ENCODE measurements around the gene SPECC1. TPM values are rescaled to one million over a fixed set of nuclear protein-coding genes. Genes with fewer than 3 reads are reported as not detected.

The SPECC1 gene
- total and polyA plus RNA-seq, 9 of the 15 experiments (the other 6 are each of a cell fraction or from before 2014, with no cell fraction given) = 2.4 to 19.6 (median 14.7) TPM

DNA sequence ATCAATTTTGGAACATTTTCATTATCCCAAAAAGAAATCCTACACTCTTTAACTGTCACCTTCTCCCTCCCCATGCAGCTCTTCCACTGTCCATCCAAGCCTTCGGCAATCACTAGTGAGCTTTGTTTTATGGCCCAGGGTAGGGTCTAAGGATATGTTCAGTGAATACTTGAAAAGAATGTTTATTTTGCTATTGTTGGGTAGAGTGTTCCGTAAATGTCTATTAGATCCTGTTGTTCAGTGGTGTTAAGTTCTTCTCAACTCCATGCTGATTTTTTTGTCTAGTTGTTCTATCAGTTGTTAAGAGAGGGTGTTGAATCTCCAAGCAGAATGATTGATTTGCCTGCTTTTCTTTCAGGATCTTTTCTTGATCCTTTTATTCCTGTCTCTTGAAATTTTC, 29.9 kb downstream of the SPECC1 start:
- H3K27ac ChIP-seq (ENCODE audit: extremely low read depth, low read depth, low read length) = no peak overlapping the region
- intact Hi-C loops (cut with micrococcal nuclease) (no loop called here), in situ Hi-C loops (cut with MboI) (no loop called here)
- H3K27me3 ChIP-seq (ENCODE audit: control insufficient read depth in 2 of 2, insufficient read depth in 2 of 2, low read length in 2 of 2) = no peaks in the 10 kb centered on the region
- FAIRE-seq = no peak
- POLR2A ChIA-PET = no interaction called here
- H3K9me3 ChIP-seq (replicated peaks; ENCODE audit: control insufficient read depth, insufficient read depth, low read depth, low read length) = no peaks in the 10 kb centered on the region
- TF ChIP-seq ZNF239 (CRISPR knock-in tag; IDR thresholded peaks at IDR 0.05) = no peak
- CTCF ChIA-PET (ENCODE audit: low intra/inter-chr PET ratio) = no interaction called here
- H3K36me3 ChIP-seq (ENCODE audit: control insufficient read depth, insufficient read depth, low read length) = no peaks in the 10 kb centered on the region
- no TSS peak for BruUV-seq (replicated peaks)
- H3K9ac ChIP-seq (ENCODE audit: insufficient read depth in 1 of 2, low read depth in 2 of 2, low read length in 2 of 2) = no peak overlapping the region
- H2AFZ ChIP-seq (ENCODE audit: low read depth, low read length) = no peak overlapping the region
- WGBS (ENCODE audit: insufficient coverage, low coverage, missing lambda C conversion rate) = 89% methylated on average over 2 of the region's 2 CpGs
- no peak for ATAC-seq
- H3K9me1 ChIP-seq (ENCODE audit: control insufficient read depth, insufficient read depth, low read length) = no peaks in the 10 kb centered on the region
- no peak overlapping the region for H3K4me3 ChIP-seq
- no peak for DNase-seq (ENCODE audit: extremely low read depth in 1 of 4, low spot score in 3 of 4)
- H4K20me1 ChIP-seq (replicated peaks; ENCODE audit: control insufficient read depth, insufficient read depth, low read length) = no peaks in the 10 kb centered on the region
- H3K79me2 ChIP-seq (ENCODE audit: control insufficient read depth, insufficient read depth, low read length) = no peaks in the 10 kb centered on the region
- H3K4me2 ChIP-seq (ENCODE audit: insufficient read depth, low read length) = no peak overlapping the region
- no peaks in the 10 kb centered on the region for H3K4me1 ChIP-seq (replicated peaks in 1 of 2; ENCODE audit: control insufficient read depth in 2 of 2, insufficient read depth in 2 of 2, low read length in 2 of 2)

DNA sequence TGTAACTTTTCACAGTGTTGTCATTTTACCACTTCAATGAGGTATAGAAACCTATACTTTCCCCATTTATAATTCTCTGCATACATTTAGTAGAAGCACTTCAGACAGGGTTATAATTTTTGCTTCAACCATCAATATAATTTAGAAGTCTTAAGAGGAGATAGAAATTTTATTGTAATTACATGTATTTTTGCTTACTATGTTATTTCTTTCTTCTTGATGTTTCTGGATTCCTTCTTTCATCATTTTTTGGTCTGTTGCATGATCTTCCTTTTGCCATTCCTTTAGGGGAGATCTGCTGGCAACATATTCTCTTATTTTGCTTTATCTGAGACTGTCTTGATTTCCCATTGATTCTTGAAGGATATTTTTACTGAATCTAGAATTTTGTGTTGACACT, 31.1 kb downstream of the SPECC1 start:
- no peak overlapping the region for H2AFZ ChIP-seq (ENCODE audit: low read depth, low read length)
- DNase-seq (ENCODE audit: extremely low read depth in 1 of 4, low spot score in 3 of 4) = no peak
- H3K27me3 ChIP-seq (ENCODE audit: control insufficient read depth in 2 of 2, insufficient read depth in 2 of 2, low read length in 2 of 2) = no peaks in the 10 kb centered on the region
- no peak overlapping the region for H3K9ac ChIP-seq (ENCODE audit: insufficient read depth in 1 of 2, low read depth in 2 of 2, low read length in 2 of 2)
- CTCF ChIA-PET (ENCODE audit: low intra/inter-chr PET ratio) = no interaction called here
- H3K4me3 ChIP-seq = no peak overlapping the region
- no peak for ATAC-seq
- no peaks in the 10 kb centered on the region for H3K79me2 ChIP-seq (ENCODE audit: control insufficient read depth, insufficient read depth, low read length)
- FAIRE-seq = no peak
- H3K9me3 ChIP-seq (replicated peaks; ENCODE audit: control insufficient read depth, insufficient read depth, low read depth, low read length) = no peaks in the 10 kb centered on the region
- peak; percentile 66 for TF ChIP-seq ZNF316 (IDR thresholded peaks at IDR 0.05)
- peak; percentile 31; the same call in 1 of the 2 replicates for TF ChIP-seq C11orf30 (IDR thresholded peaks at IDR 0.05; ENCODE audit: low read depth)
- TF ChIP-seq ZKSCAN8 (CRISPR knock-in tag; IDR thresholded peaks at IDR 0.05) = no peak
- no peak overlapping the region for H3K4me2 ChIP-seq (ENCODE audit: insufficient read depth, low read length)
- H3K27ac ChIP-seq (ENCODE audit: extremely low read depth, low read depth, low read length) = no peak overlapping the region
- intact Hi-C loops (cut with micrococcal nuclease) = no loop called here
- no peaks in the 10 kb centered on the region for H3K9me1 ChIP-seq (ENCODE audit: control insufficient read depth, insufficient read depth, low read length)
- in situ Hi-C loops (cut with MboI) = no loop called here
- no peaks in the 10 kb centered on the region for H4K20me1 ChIP-seq (replicated peaks; ENCODE audit: control insufficient read depth, insufficient read depth, low read length)
- no peaks in the 10 kb centered on the region for H3K4me1 ChIP-seq (replicated peaks in 1 of 2; ENCODE audit: control insufficient read depth in 2 of 2, insufficient read depth in 2 of 2, low read length in 2 of 2)
- POLR2A ChIA-PET = no interaction called here
- BruUV-seq (replicated peaks) = no TSS peak
- no peaks in the 10 kb centered on the region for H3K36me3 ChIP-seq (ENCODE audit: control insufficient read depth, insufficient read depth, low read length)
